GM12878 (cell line): ENCODE measurements around the gene SORCS2. TPM values are rescaled to one million over a fixed set of nuclear protein-coding genes. Genes with fewer than 3 reads are reported as not detected.

Source experiments
- ATAC-seq: fragments of 200-7000 bp; cut with Tn5 transposase; 3 replicates; pipeline ENCODE4 v1.9.1; 2020; ENCODE audit warnings: mild to moderate bottlenecking, moderate library complexity
- BruUV-seq: library from RNA; stranded (reverse); fragments of 400-500 nt; replicated peaks from 2 replicates; lab custom pipeline; 2021; lab: Mats Ljungman, UMichigan
- CTCF ChIA-PET: fragments of 300-600 bp; sonication (Branson Sonifier 250); formaldehyde crosslinking; extraction: SDS; loops from one replicate; lab custom pipeline; 2021; ENCODE audit warnings: inconsistent platforms; lab: Yijun Ruan, JAX
- POLR2A ChIA-PET: fragments of 350-600 bp; formaldehyde crosslinking; extraction: SDS; loops from one replicate; lab custom pipeline; 2021; ENCODE audit warnings: inconsistent platforms; lab: Charles Lee
- RAD21 ChIA-PET: fragments of 300-600 bp; sonication (Branson Sonifier 250); formaldehyde crosslinking; loops from one replicate; lab custom pipeline; 2023; ENCODE audit warnings: antibody characterized with exemption; ENCODE audit not compliant: unreplicated experiment; lab: Charles Lee
- SMC1A ChIA-PET: fragments of 300-600 bp; sonication (Branson Sonifier 250); formaldehyde crosslinking; loops from one replicate; lab custom pipeline; 2023; ENCODE audit not compliant: unreplicated experiment, uncharacterized antibody; lab: Charles Lee
- DNase-seq: peaks from one replicate; pipeline ENCODE4 v3.0.0-alpha.2; 2011; ENCODE audit warnings: low read depth, low spot score
- FAIRE-seq: peaks from 3 replicates; lab custom pipeline; 2011; peaks lifted over from hg19 to GRCh38; lab: Jason Lieb, UNC
- H2AFZ ChIP-seq: 2 replicates; pipeline ENCODE4 v1.6.0; 2011; ENCODE audit warnings: low read depth, low read length, control low read depth; ENCODE audit not compliant: control insufficient read depth
- H3K27ac ChIP-seq: 2 replicates; pipeline ENCODE4 v1.5.1; 2011; ENCODE audit warnings: control low read depth; ENCODE audit not compliant: control insufficient read depth, insufficient read depth
- H3K27me3 ChIP-seq, 2 experiments: replicated peaks in 1 of 2; 2 replicates each; pipeline versions ENCODE4 v1.6.0 to v1.6.1; 2011; ENCODE audit warnings: low read length in 1 of 2; ENCODE audit not compliant: control insufficient read depth in 2 of 2, insufficient read depth in 2 of 2
- H3K36me3 ChIP-seq, 2 experiments: 2 replicates each; pipeline ENCODE4 v1.5.1; 2011; ENCODE audit warnings: low read length in 1 of 2; ENCODE audit not compliant: control insufficient read depth in 2 of 2, insufficient read depth in 2 of 2
- H3K4me1 ChIP-seq: 2 replicates; pipeline ENCODE4 v1.6.1; 2011; ENCODE audit warnings: mild to moderate bottlenecking, low read length, moderate library complexity, mixed read lengths; ENCODE audit not compliant: control insufficient read depth, insufficient read depth
- H3K4me2 ChIP-seq: 2 replicates; pipeline ENCODE4 v1.6.0; 2011; ENCODE audit warnings: control low read depth; ENCODE audit not compliant: control insufficient read depth, insufficient read depth
- H3K4me3 ChIP-seq: fragments of 200-600 bp; sonication (generic); 2 replicates; pipeline ENCODE4 v1.5.1; 2016
- H3K79me2 ChIP-seq: 2 replicates; pipeline ENCODE4 v1.6.0; 2011; ENCODE audit warnings: low read length; ENCODE audit not compliant: control insufficient read depth, insufficient read depth
- H3K9ac ChIP-seq: 2 replicates; pipeline ENCODE4 v1.8.0; 2011; ENCODE audit warnings: low read length, control low read depth, mixed read lengths; ENCODE audit not compliant: control insufficient read depth, insufficient read depth
- H3K9me3 ChIP-seq: replicated peaks from 3 replicates; pipeline ENCODE4 v1.5.1; 2011; ENCODE audit warnings: mild to moderate bottlenecking, low read length; ENCODE audit not compliant: control insufficient read depth, insufficient read depth
- H4K20me1 ChIP-seq: 2 replicates; pipeline ENCODE4 v1.6.0; 2011; ENCODE audit not compliant: control insufficient read depth, insufficient read depth
- CEBPB ChIP-seq, 2 experiments: fragments of 150-350 bp in 1 of 2; IDR thresholded peaks; 2 replicates each; pipeline ENCODE4 v1.6.1; 2012 to 2014; ENCODE audit warnings: low read depth in 2 of 2, low read length in 2 of 2, borderline replicate concordance in 1 of 2, inconsistent platforms in 1 of 2
- ETV6 ChIP-seq, 2 experiments: fragments of 450-650 bp in 1 of 2; IDR thresholded peaks in 1 of 2; conservative IDR thresholded peaks in 1 of 2; 2 replicates each; pipeline ENCODE4 v1.6.1; 2014; ENCODE audit warnings: antibody characterized with exemption in 1 of 2, borderline replicate concordance in 1 of 2, low read depth in 1 of 2, mild to moderate bottlenecking in 1 of 2, moderate library complexity in 1 of 2
- HDGF ChIP-seq: fragments of 450-650 bp; IDR thresholded peaks from 2 replicates; pipeline ENCODE4 v1.6.1; 2016; ENCODE audit warnings: antibody characterized with exemption
- JUNB ChIP-seq: IDR thresholded peaks from 2 replicates; pipeline ENCODE4 v1.6.1; 2016; ENCODE audit warnings: antibody characterized with exemption, mild to moderate bottlenecking
- NFIC ChIP-seq: IDR thresholded peaks from 2 replicates; pipeline ENCODE4 v1.6.1; 2012; ENCODE audit warnings: low read depth, mild to moderate bottlenecking, inconsistent platforms, low read length, moderate library complexity
- NFYB ChIP-seq: IDR thresholded peaks from 2 replicates; pipeline ENCODE4 v1.6.1; 2011; ENCODE audit warnings: low read depth, mild to moderate bottlenecking, low read length, improper control_type of control experiment, moderate library complexity; ENCODE audit not compliant: insufficient read depth
- PAX8 ChIP-seq: fragments of 450-650 bp; IDR thresholded peaks from 2 replicates; pipeline ENCODE4 v1.6.1; 2017; ENCODE audit warnings: mild to moderate bottlenecking, moderate library complexity
- POLR2AphosphoS2 ChIP-seq: IDR thresholded peaks from 2 replicates; pipeline ENCODE4 v1.6.1; 2011; ENCODE audit warnings: low read depth, mild to moderate bottlenecking, low read length, improper control_type of control experiment, moderate library complexity
- RAD21 ChIP-seq: IDR thresholded peaks from 2 replicates; pipeline ENCODE4 v1.6.1; 2011; ENCODE audit warnings: mild to moderate bottlenecking, low read depth, low read length, moderate library complexity; ENCODE audit not compliant: insufficient read depth
- RBBP5 ChIP-seq: fragments of 200-600 bp; sonication (generic); conservative IDR thresholded peaks from 2 replicates; pipeline ENCODE4 v1.6.1; 2016
- RELA ChIP-seq: fragments of 450-650 bp; IDR thresholded peaks from 2 replicates; pipeline ENCODE4 v1.8.0; 2014; ENCODE audit warnings: borderline replicate concordance; ENCODE audit not compliant: partially characterized antibody
- RUNX3 ChIP-seq: IDR thresholded peaks from 2 replicates; pipeline ENCODE4 v1.6.1; 2012; ENCODE audit warnings: low read length, inconsistent platforms
- SIN3A ChIP-seq: IDR thresholded peaks from 2 replicates; pipeline ENCODE4 v1.6.1; 2012; ENCODE audit warnings: low read depth, low read length, improper control_type of control experiment
- SPI1 ChIP-seq: IDR thresholded peaks from 2 replicates; pipeline ENCODE4 v1.6.1; 2011; ENCODE audit warnings: low read depth, mild to moderate bottlenecking, low read length, moderate library complexity, borderline replicate concordance; ENCODE audit not compliant: insufficient read depth
- STAT1 ChIP-seq: fragments of 450-650 bp; conservative IDR thresholded peaks from 2 replicates; pipeline ENCODE4 v1.6.1; 2014; ENCODE audit warnings: antibody characterized with exemption, mild to moderate bottlenecking
- YY1 ChIP-seq: IDR thresholded peaks from 2 replicates; pipeline ENCODE4 v1.6.1; 2011; ENCODE audit warnings: low read depth, mild to moderate bottlenecking, low read length
- ZBED1 ChIP-seq: IDR thresholded peaks from 2 replicates; pipeline ENCODE4 v1.6.1; 2016; ENCODE audit warnings: borderline replicate concordance
- WGBS: methylation state at CpG from one replicate; pipeline ENCODE4 v1.1.6; 2016; ENCODE audit warnings: low lambda C conversion rate; ENCODE audit not compliant: insufficient replicate concordance, insufficient coverage; ENCODE audit errors: missing lambda C conversion rate; 5-methylcytosine and 5-hydroxymethylcytosine counted together
- in situ Hi-C: fragments of 300-500 bp; cut with MboI; formaldehyde crosslinking; loops from 9 replicates; pipeline ENCODE4 v1.14.3; 2018; ENCODE audit warnings: mixed read lengths
- intact Hi-C: fragments of 100-400 bp; cut with micrococcal nuclease; formaldehyde crosslinking; loops from one replicate; pipeline ENCODE4 v1.14.2; 2022; ENCODE audit not compliant: unreplicated experiment
- polyA plus RNA-seq, 11 experiments: library from polyadenylated mRNA; depleted of rRNA in 4 of 11; unstranded in 6 of 11; stranded (reverse) in 5 of 11; fragments of >200 nt; fragmentation: Nextera tagmentation in 4 of 11; fragmentation: Illumina TruSeq in 1 of 11; extraction: Ambion mirVana in 4 of 11; extraction: Trizol in 1 of 11; gene quantifications; 1 replicate in 1 of 11; 2 replicates in 10 of 11; pipeline versions ENCODE4 v1.2.1 to v1.2.3, GENCODE V29; 2011 to 2016; ENCODE audit warnings: inconsistent platforms in 2 of 11, missing spikeins in 2 of 11, low read depth in 1 of 11
- total RNA-seq, 4 experiments: library from RNA; depleted of rRNA in 3 of 4; stranded (reverse); fragments of >200 nt in 3 of 4; fragmentation: Illumina TruSeq in 1 of 4; extraction: Trizol in 1 of 4; gene quantifications; 2 replicates each; pipeline versions ENCODE4 v1.2.1 to v1.2.3, GENCODE V29; 2013 to 2021
- TF ChIP-seq, protein P1 (sequence below): fragments of 450-650 bp; IDR thresholded peaks from 2 replicates; pipeline ENCODE4 v1.6.1; 2017; ENCODE audit warnings: mild to moderate bottlenecking, moderate library complexity
- TF ChIP-seq, protein P2 (sequence below): fragments of 450-650 bp; IDR thresholded peaks from 2 replicates; pipeline ENCODE4 v1.6.1; 2017; ENCODE audit warnings: low read depth, mild to moderate bottlenecking, moderate library complexity
- TF ChIP-seq, protein P3 (sequence below): IDR thresholded peaks from 2 replicates; pipeline ENCODE4 v1.6.1; 2012; ENCODE audit warnings: low read depth, low read length, improper control_type of control experiment

The SORCS2 gene
- total and polyA plus RNA-seq, 10 of the 15 experiments (the other 5 are each of a cell fraction or from before 2014, with no cell fraction given): 0.01 to 0.15 (median 0.05) TPM; not detected in 5

DNA sequence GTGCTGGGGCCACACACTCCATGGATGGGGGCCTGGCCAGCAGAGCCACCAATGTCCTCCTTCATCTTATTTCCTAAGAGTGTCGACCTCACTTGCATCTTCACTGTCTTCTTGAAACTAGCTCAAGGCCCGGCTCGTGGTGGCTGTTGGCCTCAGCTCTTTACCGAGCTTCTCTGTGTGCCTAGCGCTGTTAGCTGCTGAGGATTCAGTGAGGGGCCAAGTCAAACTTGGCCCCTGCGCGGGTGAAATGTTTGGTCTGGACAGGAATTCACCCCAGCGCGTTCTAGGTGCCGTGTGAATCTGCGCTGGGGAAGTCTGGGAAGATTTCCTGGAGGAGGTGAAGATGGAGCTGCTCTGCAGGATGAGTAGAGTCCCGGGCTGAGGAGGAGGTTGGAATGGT lies 8.5 kb downstream of the SORCS2 start:
- Histone ChIP-seq H3K4me3 (no peak overlapping the region), H3K4me2 (no peak overlapping the region), H3K36me3 (no peaks in the 10 kb centered on the region), H3K9ac (no peak overlapping the region), H3K4me1 (no peaks in the 10 kb centered on the region), H3K79me2 (no peaks in the 10 kb centered on the region), H3K27me3 (peaks cover 0 to 2% of the 10 kb centered on the region in 2 experiments; a peak in 2 of 4 replicates), H4K20me1 (no peaks in the 10 kb centered on the region), H3K27ac (no peak overlapping the region), H2AFZ (no peak overlapping the region), H3K9me3 (no peaks in the 10 kb centered on the region)
- BruUV-seq: no TSS peak
- ChIA-PET RAD21 (no interaction called here), CTCF (interaction anchor here (0.6 kb wide), 1 partner anchor 23 kb away, joined by 3 read pairs; no protein-coding TSS in a partner anchor), POLR2A (no interaction called here), SMC1A (no interaction called here)
- intact Hi-C loops (no loop called here), in situ Hi-C loops (no loop called here)
- TF ChIP-seq STAT1 (no peak), PAX8 (no peak), SIN3A (no peak), YY1 (no peak), NFYB (no peak), RBBP5 (no peak), JUNB (no peak), RELA (no peak), ZBED1 (no peak), RUNX3 (no peak), NFIC (no peak), RAD21 (no peak), CEBPB (IDR thresholded peaks at IDR 0.05; ENCODE audit: borderline replicate concordance in 1 of 2, low read depth in 2 of 2, low read length in 2 of 2) (no peak), ETV6 (conservative IDR thresholded peaks at IDR 0.05 in 1 of 2, IDR thresholded peaks at IDR 0.05 in 1 of 2; ENCODE audit: borderline replicate concordance in 1 of 2, low read depth in 1 of 2) (no peak), POLR2AphosphoS2 (no peak), SPI1 (no peak), HDGF (no peak)
- TF ChIP-seq, protein P1, sequence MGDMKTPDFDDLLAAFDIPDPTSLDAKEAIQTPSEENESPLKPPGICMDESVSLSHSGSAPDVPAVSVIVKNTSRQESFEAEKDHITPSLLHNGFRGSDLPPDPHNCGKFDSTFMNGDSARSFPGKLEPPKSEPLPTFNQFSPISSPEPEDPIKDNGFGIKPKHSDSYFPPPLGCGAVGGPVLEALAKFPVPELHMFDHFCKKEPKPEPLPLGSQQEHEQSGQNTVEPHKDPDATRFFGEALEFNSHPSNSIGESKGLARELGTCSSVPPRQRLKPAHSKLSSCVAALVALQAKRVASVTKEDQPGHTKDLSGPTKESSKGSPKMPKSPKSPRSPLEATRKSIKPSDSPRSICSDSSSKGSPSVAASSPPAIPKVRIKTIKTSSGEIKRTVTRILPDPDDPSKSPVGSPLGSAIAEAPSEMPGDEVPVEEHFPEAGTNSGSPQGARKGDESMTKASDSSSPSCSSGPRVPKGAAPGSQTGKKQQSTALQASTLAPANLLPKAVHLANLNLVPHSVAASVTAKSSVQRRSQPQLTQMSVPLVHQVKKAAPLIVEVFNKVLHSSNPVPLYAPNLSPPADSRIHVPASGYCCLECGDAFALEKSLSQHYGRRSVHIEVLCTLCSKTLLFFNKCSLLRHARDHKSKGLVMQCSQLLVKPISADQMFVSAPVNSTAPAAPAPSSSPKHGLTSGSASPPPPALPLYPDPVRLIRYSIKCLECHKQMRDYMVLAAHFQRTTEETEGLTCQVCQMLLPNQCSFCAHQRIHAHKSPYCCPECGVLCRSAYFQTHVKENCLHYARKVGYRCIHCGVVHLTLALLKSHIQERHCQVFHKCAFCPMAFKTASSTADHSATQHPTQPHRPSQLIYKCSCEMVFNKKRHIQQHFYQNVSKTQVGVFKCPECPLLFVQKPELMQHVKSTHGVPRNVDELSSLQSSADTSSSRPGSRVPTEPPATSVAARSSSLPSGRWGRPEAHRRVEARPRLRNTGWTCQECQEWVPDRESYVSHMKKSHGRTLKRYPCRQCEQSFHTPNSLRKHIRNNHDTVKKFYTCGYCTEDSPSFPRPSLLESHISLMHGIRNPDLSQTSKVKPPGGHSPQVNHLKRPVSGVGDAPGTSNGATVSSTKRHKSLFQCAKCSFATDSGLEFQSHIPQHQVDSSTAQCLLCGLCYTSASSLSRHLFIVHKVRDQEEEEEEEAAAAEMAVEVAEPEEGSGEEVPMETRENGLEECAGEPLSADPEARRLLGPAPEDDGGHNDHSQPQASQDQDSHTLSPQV: no peak
- TF ChIP-seq, protein P2, sequence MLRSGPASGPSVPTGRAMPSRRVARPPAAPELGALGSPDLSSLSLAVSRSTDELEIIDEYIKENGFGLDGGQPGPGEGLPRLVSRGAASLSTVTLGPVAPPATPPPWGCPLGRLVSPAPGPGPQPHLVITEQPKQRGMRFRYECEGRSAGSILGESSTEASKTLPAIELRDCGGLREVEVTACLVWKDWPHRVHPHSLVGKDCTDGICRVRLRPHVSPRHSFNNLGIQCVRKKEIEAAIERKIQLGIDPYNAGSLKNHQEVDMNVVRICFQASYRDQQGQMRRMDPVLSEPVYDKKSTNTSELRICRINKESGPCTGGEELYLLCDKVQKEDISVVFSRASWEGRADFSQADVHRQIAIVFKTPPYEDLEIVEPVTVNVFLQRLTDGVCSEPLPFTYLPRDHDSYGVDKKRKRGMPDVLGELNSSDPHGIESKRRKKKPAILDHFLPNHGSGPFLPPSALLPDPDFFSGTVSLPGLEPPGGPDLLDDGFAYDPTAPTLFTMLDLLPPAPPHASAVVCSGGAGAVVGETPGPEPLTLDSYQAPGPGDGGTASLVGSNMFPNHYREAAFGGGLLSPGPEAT: no peak
- TF ChIP-seq, protein P3, sequence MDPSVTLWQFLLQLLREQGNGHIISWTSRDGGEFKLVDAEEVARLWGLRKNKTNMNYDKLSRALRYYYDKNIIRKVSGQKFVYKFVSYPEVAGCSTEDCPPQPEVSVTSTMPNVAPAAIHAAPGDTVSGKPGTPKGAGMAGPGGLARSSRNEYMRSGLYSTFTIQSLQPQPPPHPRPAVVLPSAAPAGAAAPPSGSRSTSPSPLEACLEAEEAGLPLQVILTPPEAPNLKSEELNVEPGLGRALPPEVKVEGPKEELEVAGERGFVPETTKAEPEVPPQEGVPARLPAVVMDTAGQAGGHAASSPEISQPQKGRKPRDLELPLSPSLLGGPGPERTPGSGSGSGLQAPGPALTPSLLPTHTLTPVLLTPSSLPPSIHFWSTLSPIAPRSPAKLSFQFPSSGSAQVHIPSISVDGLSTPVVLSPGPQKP: no peak
- no peak for DNase-seq
- no peak for FAIRE-seq
- WGBS: 62% methylated on average over 12 of the region's 12 CpGs
- no peak for ATAC-seq
